ENCODE data around the gene TRDN. TPM values are rescaled to one million over a fixed set of nuclear protein-coding genes. Genes with fewer than 3 reads are reported as not detected.

TRDN gene
- polyA plus RNA-seq, 1 donor from 2014 or later: not detected

DNA sequence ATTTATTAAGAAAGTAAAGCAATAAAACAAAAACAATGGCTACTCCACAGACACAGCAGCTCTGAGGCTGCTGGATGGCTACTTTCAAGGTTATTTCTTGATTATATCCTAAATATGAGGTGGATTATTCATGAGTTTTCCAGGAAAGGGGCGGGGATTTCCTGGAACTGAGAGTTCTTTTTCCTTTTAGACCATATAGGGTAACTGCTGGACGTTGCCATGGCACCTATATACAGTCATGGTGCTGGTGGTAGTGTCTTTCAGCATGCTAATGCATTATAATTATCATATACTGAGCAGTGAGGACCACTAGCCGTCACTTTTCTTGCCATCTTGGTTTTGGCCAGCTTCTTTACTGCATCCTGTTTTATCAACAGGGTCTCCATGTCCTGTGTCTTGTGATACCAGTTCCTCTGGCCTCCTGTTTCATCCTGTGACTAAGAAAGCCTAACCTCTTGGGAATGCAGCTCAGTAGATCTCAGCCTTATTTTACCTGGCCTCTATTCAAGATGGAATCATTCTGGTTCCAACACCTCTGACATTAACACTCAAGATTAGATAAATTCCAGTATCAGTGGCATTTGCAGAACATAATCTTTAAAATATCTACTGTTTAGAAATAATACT, 32.3 kb upstream of the TRDN start:
- Histone ChIP-seq H3K79me2 (replicated peaks; ENCODE audit: insufficient read depth, low read length) (no peaks in the 10 kb centered on the region), H3K9ac (ENCODE audit: low read length) (no peak overlapping the region), H3F3A (ENCODE audit: insufficient read depth, low read length, poor library complexity, severe bottlenecking) (no peaks in the 10 kb centered on the region), H2AFZ (ENCODE audit: low read depth, low read length) (no peak overlapping the region), H3K36me3 (ENCODE audit: insufficient read depth, low read length) (no peaks in the 10 kb centered on the region), H4K20me1 (ENCODE audit: insufficient read depth) (no peaks in the 10 kb centered on the region), H3K4me2 (ENCODE audit: low read length) (no peak overlapping the region), H3K9me3 (ENCODE audit: low read length) (no peaks in the 10 kb centered on the region), H3K27ac (ENCODE audit: low read length) (no peak overlapping the region), H3K9me2 (ENCODE audit: insufficient read depth, low read length) (no peaks in the 10 kb centered on the region), H3K27me3 (ENCODE audit: insufficient read depth, low read depth, low read length) (no peaks in the 10 kb centered on the region), H3K4me3 (ENCODE audit: low read length) (no peak overlapping the region)
- TF ChIP-seq, protein P1, sequence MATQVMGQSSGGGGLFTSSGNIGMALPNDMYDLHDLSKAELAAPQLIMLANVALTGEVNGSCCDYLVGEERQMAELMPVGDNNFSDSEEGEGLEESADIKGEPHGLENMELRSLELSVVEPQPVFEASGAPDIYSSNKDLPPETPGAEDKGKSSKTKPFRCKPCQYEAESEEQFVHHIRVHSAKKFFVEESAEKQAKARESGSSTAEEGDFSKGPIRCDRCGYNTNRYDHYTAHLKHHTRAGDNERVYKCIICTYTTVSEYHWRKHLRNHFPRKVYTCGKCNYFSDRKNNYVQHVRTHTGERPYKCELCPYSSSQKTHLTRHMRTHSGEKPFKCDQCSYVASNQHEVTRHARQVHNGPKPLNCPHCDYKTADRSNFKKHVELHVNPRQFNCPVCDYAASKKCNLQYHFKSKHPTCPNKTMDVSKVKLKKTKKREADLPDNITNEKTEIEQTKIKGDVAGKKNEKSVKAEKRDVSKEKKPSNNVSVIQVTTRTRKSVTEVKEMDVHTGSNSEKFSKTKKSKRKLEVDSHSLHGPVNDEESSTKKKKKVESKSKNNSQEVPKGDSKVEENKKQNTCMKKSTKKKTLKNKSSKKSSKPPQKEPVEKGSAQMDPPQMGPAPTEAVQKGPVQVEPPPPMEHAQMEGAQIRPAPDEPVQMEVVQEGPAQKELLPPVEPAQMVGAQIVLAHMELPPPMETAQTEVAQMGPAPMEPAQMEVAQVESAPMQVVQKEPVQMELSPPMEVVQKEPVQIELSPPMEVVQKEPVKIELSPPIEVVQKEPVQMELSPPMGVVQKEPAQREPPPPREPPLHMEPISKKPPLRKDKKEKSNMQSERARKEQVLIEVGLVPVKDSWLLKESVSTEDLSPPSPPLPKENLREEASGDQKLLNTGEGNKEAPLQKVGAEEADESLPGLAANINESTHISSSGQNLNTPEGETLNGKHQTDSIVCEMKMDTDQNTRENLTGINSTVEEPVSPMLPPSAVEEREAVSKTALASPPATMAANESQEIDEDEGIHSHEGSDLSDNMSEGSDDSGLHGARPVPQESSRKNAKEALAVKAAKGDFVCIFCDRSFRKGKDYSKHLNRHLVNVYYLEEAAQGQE (IDR thresholded peaks at IDR 0.05; ENCODE audit: borderline replicate concordance): no peak
- TF ChIP-seq TAF1 (IDR thresholded peaks at IDR 0.05; ENCODE audit: low read depth) (no peak), EZH2 (IDR thresholded peaks at IDR 0.05; ENCODE audit: borderline replicate concordance, insufficient read depth, low read length, poor library complexity, severe bottlenecking) (no peak), EP300 (conservative IDR thresholded peaks at IDR 0.05; ENCODE audit: poor library complexity, severe bottlenecking) (no peak), SMC3 (conservative IDR thresholded peaks at IDR 0.05; ENCODE audit: poor library complexity) (no peak), RAD21 (conservative IDR thresholded peaks at IDR 0.05) (no peak), MXI1 (conservative IDR thresholded peaks at IDR 0.05; ENCODE audit: poor library complexity, severe bottlenecking) (no peak), POLR2AphosphoS5 (IDR thresholded peaks at IDR 0.05) (no peak)
- TF ChIP-seq, protein P2, sequence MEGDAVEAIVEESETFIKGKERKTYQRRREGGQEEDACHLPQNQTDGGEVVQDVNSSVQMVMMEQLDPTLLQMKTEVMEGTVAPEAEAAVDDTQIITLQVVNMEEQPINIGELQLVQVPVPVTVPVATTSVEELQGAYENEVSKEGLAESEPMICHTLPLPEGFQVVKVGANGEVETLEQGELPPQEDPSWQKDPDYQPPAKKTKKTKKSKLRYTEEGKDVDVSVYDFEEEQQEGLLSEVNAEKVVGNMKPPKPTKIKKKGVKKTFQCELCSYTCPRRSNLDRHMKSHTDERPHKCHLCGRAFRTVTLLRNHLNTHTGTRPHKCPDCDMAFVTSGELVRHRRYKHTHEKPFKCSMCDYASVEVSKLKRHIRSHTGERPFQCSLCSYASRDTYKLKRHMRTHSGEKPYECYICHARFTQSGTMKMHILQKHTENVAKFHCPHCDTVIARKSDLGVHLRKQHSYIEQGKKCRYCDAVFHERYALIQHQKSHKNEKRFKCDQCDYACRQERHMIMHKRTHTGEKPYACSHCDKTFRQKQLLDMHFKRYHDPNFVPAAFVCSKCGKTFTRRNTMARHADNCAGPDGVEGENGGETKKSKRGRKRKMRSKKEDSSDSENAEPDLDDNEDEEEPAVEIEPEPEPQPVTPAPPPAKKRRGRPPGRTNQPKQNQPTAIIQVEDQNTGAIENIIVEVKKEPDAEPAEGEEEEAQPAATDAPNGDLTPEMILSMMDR (IDR thresholded peaks at IDR 0.05; ENCODE audit: poor library complexity, severe bottlenecking): no peak

DNA sequence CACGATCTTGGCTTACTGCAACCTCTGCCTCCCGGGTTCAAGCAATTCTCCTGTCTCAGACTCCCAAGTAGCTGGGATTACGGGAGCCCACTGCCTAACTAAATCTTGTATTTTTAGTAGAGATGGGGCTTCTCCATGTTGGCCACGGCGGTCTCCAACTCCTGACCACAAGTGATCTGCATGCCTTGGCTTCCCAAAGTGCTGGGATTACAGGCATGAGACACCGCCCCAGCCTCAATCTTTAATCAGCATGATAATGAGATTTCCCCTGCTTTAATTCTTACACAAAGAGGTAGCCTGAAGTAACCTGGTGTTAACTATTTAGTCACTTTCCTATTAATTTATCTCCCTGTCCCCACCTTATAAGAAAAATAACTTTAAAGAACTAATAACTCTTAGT, 31.3 kb upstream of the TRDN start:
- H3K9ac ChIP-seq (ENCODE audit: low read length): no peak overlapping the region
- no peaks in the 10 kb centered on the region for H3K27me3 ChIP-seq (ENCODE audit: insufficient read depth, low read depth, low read length)
- H3K79me2 ChIP-seq (replicated peaks; ENCODE audit: insufficient read depth, low read length): no peaks in the 10 kb centered on the region
- H3F3A ChIP-seq (ENCODE audit: insufficient read depth, low read length, poor library complexity, severe bottlenecking): no peaks in the 10 kb centered on the region
- no peak overlapping the region for H3K27ac ChIP-seq (ENCODE audit: low read length)
- no peaks in the 10 kb centered on the region for H4K20me1 ChIP-seq (ENCODE audit: insufficient read depth)
- H3K4me3 ChIP-seq (ENCODE audit: low read length): no peak overlapping the region
- no peak overlapping the region for H3K4me2 ChIP-seq (ENCODE audit: low read length)
- H3K36me3 ChIP-seq (ENCODE audit: insufficient read depth, low read length): no peaks in the 10 kb centered on the region
- no peak overlapping the region for H2AFZ ChIP-seq (ENCODE audit: low read depth, low read length)
- H3K9me2 ChIP-seq (ENCODE audit: insufficient read depth, low read length): no peaks in the 10 kb centered on the region
- TF ChIP-seq, protein P1 (IDR thresholded peaks at IDR 0.05; ENCODE audit: borderline replicate concordance): no peak
- TF ChIP-seq POLR2AphosphoS5 (IDR thresholded peaks at IDR 0.05) (no peak), TAF1 (IDR thresholded peaks at IDR 0.05; ENCODE audit: low read depth) (no peak), EP300 (conservative IDR thresholded peaks at IDR 0.05; ENCODE audit: poor library complexity, severe bottlenecking) (no peak), RAD21 (conservative IDR thresholded peaks at IDR 0.05) (no peak), SMC3 (conservative IDR thresholded peaks at IDR 0.05; ENCODE audit: poor library complexity) (no peak), MXI1 (conservative IDR thresholded peaks at IDR 0.05; ENCODE audit: poor library complexity, severe bottlenecking) (no peak)
- TF ChIP-seq, protein P2 (IDR thresholded peaks at IDR 0.05; ENCODE audit: poor library complexity, severe bottlenecking): no peak
- no peaks in the 10 kb centered on the region for H3K9me3 ChIP-seq (ENCODE audit: low read length)
